ENCODE results near the gene LIN7A.

- TF ChIP-seq CTCF (IDR thresholded peaks at IDR 0.05): no peak
- no peak for TF ChIP-seq POLR2A (IDR thresholded peaks at IDR 0.05)
- TF ChIP-seq POLR2AphosphoS5 (IDR thresholded peaks at IDR 0.05): no peak
- TF ChIP-seq EP300 (IDR thresholded peaks at IDR 0.05): no peak
Measured at GRCh38 chr12:80917651-80918050, 20.1 kb downstream of the LIN7A start.
